Measurements from ENCODE around the gene ST6GALNAC4. TPM values are rescaled to one million over a fixed set of nuclear protein-coding genes. Genes with fewer than 3 reads are reported as not detected.

ST6GALNAC4 gene
- total and polyA plus RNA-seq, 2 donors (not counting 1 experiment from before 2014, with no cell fraction given), result 80.5 to 199 TPM

DNA sequence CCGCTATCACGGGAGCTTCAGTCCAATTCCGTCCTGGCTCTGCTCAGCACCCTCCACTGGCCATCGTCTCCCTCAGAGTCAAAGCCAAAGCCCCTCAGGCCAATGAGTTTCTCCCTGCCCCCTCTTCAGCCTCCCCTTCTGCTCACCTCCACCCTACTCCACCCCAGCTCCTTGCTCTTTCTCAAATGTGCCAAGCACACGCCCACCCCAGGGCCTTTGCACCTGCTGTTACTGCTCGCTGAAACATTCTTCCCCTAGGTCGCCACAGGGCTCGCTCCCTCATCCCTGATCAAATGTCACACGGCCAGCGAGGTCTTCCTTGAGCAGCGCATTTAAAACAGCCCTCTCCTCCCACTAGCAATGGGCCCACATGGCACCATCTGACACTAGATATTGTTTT lies 56.1 kb downstream of the ST6GALNAC4 start:
- peak overlapping the region; percentile 99 for H3K27ac Mint-ChIP-seq
- intact Hi-C loops (cut with micrococcal nuclease), result no loop called here
- H3K4me1 ChIP-seq (ENCODE audit: control insufficient read depth in 2 of 2, insufficient read depth in 2 of 2, low read length in 2 of 2), result peaks cover 59 to 81% of the 10 kb centered on the region in 2 donors

DNA sequence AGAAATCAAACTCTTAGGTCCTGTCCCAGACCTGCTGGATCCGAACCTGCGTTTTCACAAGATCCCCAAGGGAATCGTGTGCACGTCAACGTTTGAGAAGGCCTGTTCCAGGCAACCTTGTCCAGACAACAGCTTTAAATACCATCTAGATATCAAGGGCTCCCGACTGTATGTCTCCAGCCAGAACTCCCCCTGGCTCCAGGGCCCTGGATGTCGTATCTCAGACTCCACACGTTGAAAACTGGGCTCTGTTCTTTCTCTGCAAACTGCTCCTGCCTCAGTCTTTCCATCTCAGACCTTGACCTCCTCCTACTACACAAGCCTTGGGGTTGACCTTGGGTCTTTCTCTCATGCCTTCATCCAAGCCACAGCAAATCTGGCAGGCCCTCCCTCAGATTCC lies 56.6 kb downstream of the ST6GALNAC4 start:
- no peak for ATAC-seq (ENCODE audit: low read depth)
- H3K4me1 Mint-ChIP-seq, result peaks cover 54% of the 10 kb centered on the region
- 92% methylated on average over 8 of the region's 8 CpGs for WGBS (ENCODE audit: insufficient coverage)

More for the DNA sequence above, 56.1 kb downstream of the ST6GALNAC4 start:
- Histone ChIP-seq H3K27ac (ENCODE audit: low read length in 2 of 2) (peak overlapping the region in 1 of 2 donors; percentile 90), H3K27me3 (replicated peaks in 1 of 4; ENCODE audit: control extremely low read depth in 1 of 4, control insufficient read depth in 3 of 4, insufficient read depth in 4 of 4, low read length in 3 of 4) (no peaks in the 10 kb centered on the region), H2AFZ (ENCODE audit: insufficient read depth, low read depth, low read length, poor library complexity, severe bottlenecking) (no peak overlapping the region), H3K4me3 (ENCODE audit: control extremely low read depth in 1 of 5, extremely low read depth in 1 of 5, insufficient read depth in 1 of 5, low read depth in 2 of 5, low read length in 4 of 5) (no peak overlapping the region), H3K79me2 (ENCODE audit: control insufficient read depth, insufficient read depth, low read length) (no peaks in the 10 kb centered on the region), H3K9me3 (ENCODE audit: control extremely low read depth in 1 of 3, control insufficient read depth in 2 of 3, insufficient read depth in 1 of 3, low read length in 2 of 3) (no peaks in the 10 kb centered on the region), H4K20me1 (ENCODE audit: control insufficient read depth, insufficient read depth, low read length, poor library complexity, severe bottlenecking) (no peaks in the 10 kb centered on the region), H3K36me3 (replicated peaks in 1 of 2; ENCODE audit: control extremely low read depth in 1 of 2, control insufficient read depth in 1 of 2, extremely low read depth in 1 of 2, insufficient read depth in 2 of 2, low read length in 1 of 2) (no peaks in the 10 kb centered on the region), H3K4me2 (replicated peaks; ENCODE audit: low read depth, low read length, poor library complexity, severe bottlenecking) (no peak overlapping the region), H3K9ac (ENCODE audit: low read length) (no peak overlapping the region)
- ATAC-seq (ENCODE audit: low read depth), result no peak
- POLR2A ChIA-PET, result interaction anchor here (1.0 kb wide), 1 partner anchor 76 kb away, joined by 8 read pairs; no protein-coding TSS in a partner anchor
- Mint-ChIP-seq H3K27me3 (no peaks in the 10 kb centered on the region), H3K4me1 (peaks cover 56% of the 10 kb centered on the region), H3K9me3 (ENCODE audit: insufficient read depth) (no peaks in the 10 kb centered on the region), H3K4me3 (no peak overlapping the region)
- no peak for TF ChIP-seq EZH2 (IDR thresholded peaks at IDR 0.05; ENCODE audit: borderline replicate concordance, insufficient read depth, low read depth, low read length, poor library complexity, severe bottlenecking)
- TF ChIP-seq, protein P1, sequence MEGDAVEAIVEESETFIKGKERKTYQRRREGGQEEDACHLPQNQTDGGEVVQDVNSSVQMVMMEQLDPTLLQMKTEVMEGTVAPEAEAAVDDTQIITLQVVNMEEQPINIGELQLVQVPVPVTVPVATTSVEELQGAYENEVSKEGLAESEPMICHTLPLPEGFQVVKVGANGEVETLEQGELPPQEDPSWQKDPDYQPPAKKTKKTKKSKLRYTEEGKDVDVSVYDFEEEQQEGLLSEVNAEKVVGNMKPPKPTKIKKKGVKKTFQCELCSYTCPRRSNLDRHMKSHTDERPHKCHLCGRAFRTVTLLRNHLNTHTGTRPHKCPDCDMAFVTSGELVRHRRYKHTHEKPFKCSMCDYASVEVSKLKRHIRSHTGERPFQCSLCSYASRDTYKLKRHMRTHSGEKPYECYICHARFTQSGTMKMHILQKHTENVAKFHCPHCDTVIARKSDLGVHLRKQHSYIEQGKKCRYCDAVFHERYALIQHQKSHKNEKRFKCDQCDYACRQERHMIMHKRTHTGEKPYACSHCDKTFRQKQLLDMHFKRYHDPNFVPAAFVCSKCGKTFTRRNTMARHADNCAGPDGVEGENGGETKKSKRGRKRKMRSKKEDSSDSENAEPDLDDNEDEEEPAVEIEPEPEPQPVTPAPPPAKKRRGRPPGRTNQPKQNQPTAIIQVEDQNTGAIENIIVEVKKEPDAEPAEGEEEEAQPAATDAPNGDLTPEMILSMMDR (IDR thresholded peaks at IDR 0.05), result no peak
- CTCF ChIA-PET, result interaction anchor here (0.7 to 3.7 kb wide), 3 partner anchors 9 to 213 kb away, joined by 5 to 19 read pairs (median 9); partner anchors contain the start of gene TOR2A
- no peak for DNase-seq
- 97% methylated on average over 10 of the region's 11 CpGs for WGBS (ENCODE audit: insufficient coverage)

More for the DNA sequence above, 56.6 kb downstream of the ST6GALNAC4 start:
- no peak overlapping the region for H3K4me3 Mint-ChIP-seq
- Histone ChIP-seq H3K4me1 (ENCODE audit: control insufficient read depth in 2 of 2, insufficient read depth in 2 of 2, low read length in 2 of 2) (peaks cover 54 to 79% of the 10 kb centered on the region in 2 donors), H4K20me1 (ENCODE audit: control insufficient read depth, insufficient read depth, low read length, poor library complexity, severe bottlenecking) (no peaks in the 10 kb centered on the region), H3K36me3 (replicated peaks in 1 of 2; ENCODE audit: control extremely low read depth in 1 of 2, control insufficient read depth in 1 of 2, extremely low read depth in 1 of 2, insufficient read depth in 2 of 2, low read length in 1 of 2) (no peaks in the 10 kb centered on the region), H3K79me2 (ENCODE audit: control insufficient read depth, insufficient read depth, low read length) (no peaks in the 10 kb centered on the region), H3K9me3 (ENCODE audit: control extremely low read depth in 1 of 3, control insufficient read depth in 2 of 3, insufficient read depth in 1 of 3, low read length in 2 of 3) (no peaks in the 10 kb centered on the region), H3K4me3 (ENCODE audit: control extremely low read depth in 1 of 5, extremely low read depth in 1 of 5, insufficient read depth in 1 of 5, low read depth in 2 of 5, low read length in 4 of 5) (no peak overlapping the region), H3K4me2 (replicated peaks; ENCODE audit: low read depth, low read length, poor library complexity, severe bottlenecking) (no peak overlapping the region), H3K27me3 (replicated peaks in 1 of 4; ENCODE audit: control extremely low read depth in 1 of 4, control insufficient read depth in 3 of 4, insufficient read depth in 4 of 4, low read length in 3 of 4) (no peaks in the 10 kb centered on the region), H2AFZ (ENCODE audit: insufficient read depth, low read depth, low read length, poor library complexity, severe bottlenecking) (no peak overlapping the region), H3K27ac (ENCODE audit: low read length in 2 of 2) (peak overlapping the region in 1 of 2 donors; percentile 28), H3K9ac (ENCODE audit: low read length) (no peak overlapping the region)
- POLR2A ChIA-PET, result no interaction called here
- no peaks in the 10 kb centered on the region for H3K27me3 Mint-ChIP-seq
- intact Hi-C loops (cut with micrococcal nuclease), result no loop called here
- peak overlapping the region; percentile 99 for H3K27ac Mint-ChIP-seq
- DNase-seq, result no peak
- TF ChIP-seq, protein P1 (IDR thresholded peaks at IDR 0.05), result no peak
- TF ChIP-seq EZH2 (IDR thresholded peaks at IDR 0.05; ENCODE audit: borderline replicate concordance, insufficient read depth, low read depth, low read length, poor library complexity, severe bottlenecking), result no peak
- CTCF ChIA-PET, result interaction anchor here (0.7 to 3.7 kb wide), 5 partner anchors 10 to 1652 kb away, joined by 3 to 19 read pairs (median 5); partner anchors contain the start of gene TOR2A
- H3K9me3 Mint-ChIP-seq (ENCODE audit: insufficient read depth), result no peaks in the 10 kb centered on the region

All from B cell (primary cell).